ENCODE data around the gene NRF1.

GRCh38 chr7:129568240-129568639 is 43.3 kb upstream of the NRF1 start:
- TF ChIP-seq CTCF (IDR thresholded peaks at IDR 0.05; ENCODE audit: low read length) (no peak), EZH2 (optimal IDR thresholded peaks at IDR 0.05; ENCODE audit: low read depth, low read length) (no peak), EZH2phosphoT487 (IDR thresholded peaks at IDR 0.05; ENCODE audit: low read length) (no peak)
